IgD-negative memory B cell (primary cell): ENCODE measurements around the gene GMDS. TPM values are rescaled to one million over a fixed set of nuclear protein-coding genes. Genes with fewer than 3 reads are reported as not detected.

Experiments
- H3K27ac Mint-ChIP-seq, 3 donors: one replicate each; pipeline ENCODE4 v1.8.0; 2020 to 2022; ENCODE audit warnings: mild to moderate bottlenecking in 3 of 3, mixed read lengths in 3 of 3, moderate library complexity in 1 of 3
- H3K27me3 Mint-ChIP-seq: one replicate; pipeline ENCODE4 v1.8.0; 2021; ENCODE audit warnings: mixed read lengths
- H3K36me3 Mint-ChIP-seq: one replicate; pipeline ENCODE4 v1.8.0; 2020; ENCODE audit warnings: mild to moderate bottlenecking, mixed read lengths
- H3K4me1 Mint-ChIP-seq, 3 donors: one replicate each; pipeline ENCODE4 v1.8.0; 2020 to 2022; ENCODE audit warnings: mixed read lengths in 3 of 3, mild to moderate bottlenecking in 1 of 3
- H3K4me3 Mint-ChIP-seq, 4 donors: one replicate each; pipeline ENCODE4 v1.8.0; 2020 to 2022; ENCODE audit warnings: mild to moderate bottlenecking in 4 of 4, mixed read lengths in 4 of 4, moderate library complexity in 3 of 4
- H3K9me3 Mint-ChIP-seq, 3 donors: one replicate each; pipeline ENCODE4 v1.8.0; 2020 to 2021; ENCODE audit warnings: mixed read lengths in 3 of 3, mild to moderate bottlenecking in 1 of 3
- polyA plus RNA-seq: library from polyadenylated mRNA; unstranded; fragments of 300-500 nt; fragmentation: Illumina TruSeq; gene quantifications from one replicate; pipeline ENCODE4 v1.2.3, GENCODE V29; 2021

GMDS gene
- polyA plus RNA-seq, 1 donor from 2014 or later = 17.0 TPM

DNA sequence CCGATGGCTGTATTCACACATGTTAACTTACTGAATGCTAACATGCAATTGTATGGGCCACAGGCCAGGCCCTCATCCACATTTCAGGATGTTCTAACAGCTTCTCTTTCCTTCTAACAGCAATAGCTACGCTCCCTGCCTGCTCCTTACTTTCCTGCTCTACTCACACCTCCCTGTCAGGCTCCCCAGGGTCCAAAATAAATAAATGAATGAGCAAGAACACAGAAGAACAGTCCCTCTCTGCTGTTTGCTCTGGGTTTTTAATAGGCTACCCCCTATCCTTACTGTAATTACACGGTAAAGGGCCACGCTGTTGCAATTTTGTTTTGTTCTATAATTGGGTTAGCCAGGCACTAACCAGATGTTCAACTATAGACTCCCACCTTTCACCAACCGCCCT, 135.6 kb downstream of the GMDS start:
- Mint-ChIP-seq H3K27me3 (no peaks in the 10 kb centered on the region), H3K4me1 (peaks cover 5 to 10% (median 8%) of the 10 kb centered on the region in 3 donors), H3K27ac (no peak overlapping the region), H3K9me3 (no peaks in the 10 kb centered on the region), H3K36me3 (peaks cover 4% of the 10 kb centered on the region), H3K4me3 (no peak overlapping the region)

- H3K27me3 Mint-ChIP-seq = no peaks in the 10 kb centered on the region
- no peak overlapping the region for H3K4me3 Mint-ChIP-seq
- H3K9me3 Mint-ChIP-seq = no peaks in the 10 kb centered on the region
- H3K27ac Mint-ChIP-seq = no peak overlapping the region
- peaks cover 1% of the 10 kb centered on the region for H3K36me3 Mint-ChIP-seq
- peaks cover 5 to 10% (median 8%) of the 10 kb centered on the region in 3 donors for H3K4me1 Mint-ChIP-seq
Observed at GRCh38 chr6:2108700-2109306, 136.6 kb downstream of the GMDS start.

GRCh38 chr6:2104524-2104880, 140.9 kb downstream of the GMDS start:
- no peaks in the 10 kb centered on the region for H3K36me3 Mint-ChIP-seq
- H3K27ac Mint-ChIP-seq = no peak overlapping the region
- H3K4me3 Mint-ChIP-seq = no peak overlapping the region
- H3K27me3 Mint-ChIP-seq = no peaks in the 10 kb centered on the region
- H3K9me3 Mint-ChIP-seq = no peaks in the 10 kb centered on the region
- H3K4me1 Mint-ChIP-seq = no peaks in the 10 kb centered on the region

DNA sequence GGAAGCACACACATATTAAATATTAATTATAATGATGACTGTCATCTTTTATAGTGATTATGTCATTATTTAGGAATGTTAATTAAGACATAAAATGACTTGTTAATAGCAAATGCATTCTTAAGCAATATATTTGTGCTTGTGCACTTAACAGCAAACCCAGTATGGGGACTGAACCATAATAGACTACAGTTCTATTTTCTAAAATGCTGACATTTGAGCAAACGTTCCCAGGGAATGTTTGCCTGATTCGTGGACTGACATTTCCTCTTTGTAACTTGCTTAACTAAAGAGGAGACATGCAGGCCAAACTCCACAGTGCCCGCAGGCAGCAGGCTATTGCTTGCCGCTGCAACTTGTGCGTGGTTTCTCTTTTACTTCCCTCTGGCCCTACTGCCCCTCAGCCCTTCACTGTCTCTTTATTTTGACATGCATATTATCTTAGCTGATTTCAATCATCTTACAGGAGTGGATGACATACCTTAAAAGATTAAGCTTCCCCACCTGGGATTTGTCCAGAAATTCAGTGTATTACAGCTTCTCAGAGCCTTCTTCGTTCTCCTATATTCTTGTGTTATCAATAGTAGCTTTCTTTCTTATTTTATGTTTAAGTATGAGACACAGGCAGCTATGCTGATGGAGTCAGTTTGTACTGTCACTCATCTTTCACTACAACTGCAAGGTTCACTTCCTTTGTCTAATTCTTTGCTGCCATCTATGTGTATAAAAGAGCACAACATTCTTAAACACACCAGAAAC, 141.5 kb downstream of the GMDS start:
- Mint-ChIP-seq H3K36me3 (no peaks in the 10 kb centered on the region), H3K4me3 (no peak overlapping the region), H3K27ac (no peak overlapping the region), H3K27me3 (no peaks in the 10 kb centered on the region), H3K4me1 (no peaks in the 10 kb centered on the region), H3K9me3 (no peaks in the 10 kb centered on the region)

DNA sequence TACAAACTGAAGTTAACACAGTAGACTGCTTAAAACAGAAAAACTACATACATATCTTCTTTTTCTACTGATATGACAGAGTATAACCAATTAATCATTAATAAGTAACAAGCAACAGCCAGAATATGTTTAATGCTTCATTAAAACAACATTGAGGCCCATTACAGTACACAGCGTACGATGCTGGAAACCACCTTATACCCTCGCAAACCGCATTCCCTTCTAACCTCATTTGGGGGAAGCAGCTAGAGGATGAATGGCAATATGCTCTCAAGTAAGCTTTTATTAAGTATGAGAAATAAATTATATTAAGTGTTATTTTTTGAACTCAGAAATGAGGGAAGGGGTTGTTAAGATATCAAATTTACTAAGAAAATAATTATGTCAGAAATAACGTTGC, 142.4 kb downstream of the GMDS start:
- Mint-ChIP-seq H3K36me3 (no peaks in the 10 kb centered on the region), H3K27me3 (no peaks in the 10 kb centered on the region), H3K27ac (no peak overlapping the region), H3K4me3 (no peak overlapping the region), H3K4me1 (no peaks in the 10 kb centered on the region), H3K9me3 (no peaks in the 10 kb centered on the region)

DNA sequence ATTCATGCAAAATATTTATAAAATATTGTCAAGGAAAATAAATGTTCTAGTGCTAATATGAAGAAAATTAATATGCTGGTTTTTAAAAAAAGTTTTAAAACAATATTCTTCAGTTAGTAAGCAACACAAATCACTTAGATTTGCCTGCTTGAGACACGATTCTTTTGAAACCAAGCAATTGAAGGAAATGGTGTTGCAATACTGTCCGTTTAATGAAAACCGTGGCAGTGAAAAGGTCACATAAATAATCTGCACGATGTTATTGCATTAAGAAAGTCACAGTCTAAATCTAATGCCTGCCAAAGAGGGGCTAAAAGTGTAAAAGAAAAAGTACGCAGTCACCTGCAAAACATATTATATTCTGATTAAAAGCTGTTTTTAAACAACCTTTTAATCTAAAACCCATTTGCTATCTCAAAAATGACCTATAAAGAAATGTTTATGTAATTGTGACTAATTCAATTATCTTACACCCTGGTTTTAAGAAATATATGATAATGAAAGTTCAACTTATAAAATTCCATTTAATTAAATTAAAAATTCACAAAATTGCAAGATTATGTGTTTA, 143.0 kb downstream of the GMDS start:
- Mint-ChIP-seq H3K4me1 (no peaks in the 10 kb centered on the region), H3K27ac (no peak overlapping the region), H3K27me3 (no peaks in the 10 kb centered on the region), H3K4me3 (no peak overlapping the region), H3K36me3 (no peaks in the 10 kb centered on the region), H3K9me3 (no peaks in the 10 kb centered on the region)

DNA sequence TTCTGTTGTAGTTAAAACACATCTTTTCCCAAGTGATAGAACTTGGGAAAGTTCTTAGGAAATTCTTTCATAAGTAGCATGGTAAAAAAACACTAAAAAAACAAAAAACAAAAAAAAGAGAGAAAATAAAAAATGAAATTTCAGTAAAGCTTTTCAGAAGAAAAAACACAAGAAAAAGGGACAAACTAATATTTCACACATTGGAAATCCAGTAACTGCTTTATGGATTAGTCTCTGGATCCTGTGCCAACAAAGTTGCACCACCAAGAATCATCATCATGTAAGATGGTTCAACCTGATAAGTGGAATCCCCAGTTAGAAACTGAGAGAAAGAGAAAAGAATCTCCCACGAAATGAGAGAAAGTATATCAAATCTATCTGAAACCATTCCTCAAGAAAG, 144.2 kb downstream of the GMDS start:
- Mint-ChIP-seq H3K36me3 (no peaks in the 10 kb centered on the region), H3K27ac (no peak overlapping the region), H3K4me1 (no peaks in the 10 kb centered on the region)

GRCh38 chr6:2099870-2100269, 145.5 kb downstream of the GMDS start:
- Mint-ChIP-seq H3K36me3 (no peaks in the 10 kb centered on the region), H3K4me3 (no peak overlapping the region), H3K27ac (no peak overlapping the region)

More for the DNA sequence above, 144.2 kb downstream of the GMDS start:
- Mint-ChIP-seq H3K27me3 (no peaks in the 10 kb centered on the region), H3K4me3 (no peak overlapping the region), H3K9me3 (no peaks in the 10 kb centered on the region)

GRCh38 chr6:2097464-2097863, 147.9 kb downstream of the GMDS start:
- H3K27me3 Mint-ChIP-seq = no peaks in the 10 kb centered on the region
- no peaks in the 10 kb centered on the region for H3K4me1 Mint-ChIP-seq
- H3K4me3 Mint-ChIP-seq = no peak overlapping the region
- no peaks in the 10 kb centered on the region for H3K9me3 Mint-ChIP-seq
- peaks cover 4% of the 10 kb centered on the region for H3K36me3 Mint-ChIP-seq
- no peak overlapping the region for H3K27ac Mint-ChIP-seq

More at GRCh38 chr6:2099870-2100269, 145.5 kb downstream of the GMDS start:
- no peaks in the 10 kb centered on the region for H3K27me3 Mint-ChIP-seq
- no peaks in the 10 kb centered on the region for H3K9me3 Mint-ChIP-seq
- no peaks in the 10 kb centered on the region for H3K4me1 Mint-ChIP-seq

DNA sequence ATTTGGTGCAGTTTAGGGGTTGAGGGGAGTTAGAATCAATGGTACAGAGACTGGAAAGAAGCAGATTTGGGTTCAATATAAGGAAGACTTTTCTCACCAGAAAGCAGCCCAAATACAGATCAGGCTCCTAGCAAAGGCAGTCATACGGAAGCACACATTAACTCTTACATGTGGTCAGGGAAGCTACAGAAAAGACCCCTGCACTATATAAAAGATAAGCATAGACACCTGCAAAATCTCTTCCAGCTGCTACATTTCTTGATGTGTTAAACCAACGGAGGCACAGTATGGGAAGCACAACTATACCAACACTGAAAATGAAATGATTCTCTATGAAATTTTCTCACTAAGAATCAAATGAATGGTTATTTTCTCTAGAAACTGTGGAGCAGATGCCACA, 150.8 kb downstream of the GMDS start:
- Mint-ChIP-seq H3K9me3 (no peaks in the 10 kb centered on the region), H3K4me3 (no peak overlapping the region), H3K4me1 (no peaks in the 10 kb centered on the region), H3K27me3 (no peaks in the 10 kb centered on the region), H3K36me3 (peaks cover 8% of the 10 kb centered on the region), H3K27ac (no peak overlapping the region)

- no peaks in the 10 kb centered on the region for H3K27me3 Mint-ChIP-seq
- H3K27ac Mint-ChIP-seq = peak overlapping the region in 1 of 3 donors; percentile 42
- peaks cover 0 to 3% (median 2%) of the 10 kb centered on the region in 3 donors for H3K9me3 Mint-ChIP-seq
- H3K4me3 Mint-ChIP-seq = peak overlapping the region in 1 of 4 donors; percentile 28
- H3K36me3 Mint-ChIP-seq = peaks cover 9% of the 10 kb centered on the region
- H3K4me1 Mint-ChIP-seq = peaks cover 0 to 5% (median 0%) of the 10 kb centered on the region in 3 donors
Observed at GRCh38 chr6:2086326-2086965, 159.0 kb downstream of the GMDS start.

DNA sequence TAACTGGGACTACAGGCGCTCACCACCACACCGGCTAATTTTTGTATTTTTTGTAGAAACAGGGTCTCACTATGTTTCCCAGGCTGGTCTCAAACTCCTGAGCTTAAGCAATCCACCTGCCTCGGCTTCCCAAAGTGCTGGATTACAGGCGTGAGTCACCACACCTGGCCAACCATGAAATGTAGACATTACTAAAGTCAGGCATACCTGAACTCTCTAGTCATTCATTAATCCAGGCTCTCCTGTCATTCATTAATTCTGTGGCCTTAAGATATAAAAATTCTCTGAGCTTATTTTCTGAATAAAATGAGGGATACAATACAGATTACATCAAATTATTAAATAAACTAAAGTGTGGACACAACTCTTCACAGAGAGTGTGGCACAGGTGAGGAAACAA, 159.7 kb downstream of the GMDS start:
- no peak overlapping the region for H3K4me3 Mint-ChIP-seq
- peaks cover 0 to 5% (median 0%) of the 10 kb centered on the region in 3 donors for H3K4me1 Mint-ChIP-seq
- no peaks in the 10 kb centered on the region for H3K27me3 Mint-ChIP-seq
- H3K9me3 Mint-ChIP-seq = peaks cover 0 to 3% (median 2%) of the 10 kb centered on the region in 3 donors
- H3K36me3 Mint-ChIP-seq = peaks cover 6% of the 10 kb centered on the region
- no peak overlapping the region for H3K27ac Mint-ChIP-seq

- Mint-ChIP-seq H3K4me1 (no peaks in the 10 kb centered on the region), H3K27me3 (no peaks in the 10 kb centered on the region), H3K36me3 (peaks cover 12% of the 10 kb centered on the region), H3K4me3 (no peak overlapping the region), H3K27ac (peak overlapping the region in 1 of 3 donors; percentile 14), H3K9me3 (peaks cover 10 to 27% (median 11%) of the 10 kb centered on the region in 3 donors)
Observed at GRCh38 chr6:2081155-2082138, 164.0 kb downstream of the GMDS start.

- peaks cover 8 to 27% (median 10%) of the 10 kb centered on the region in 3 donors for H3K9me3 Mint-ChIP-seq
- H3K4me1 Mint-ChIP-seq = no peaks in the 10 kb centered on the region
- no peak overlapping the region for H3K4me3 Mint-ChIP-seq
- peaks cover 14% of the 10 kb centered on the region for H3K36me3 Mint-ChIP-seq
- no peaks in the 10 kb centered on the region for H3K27me3 Mint-ChIP-seq
- no peak overlapping the region for H3K27ac Mint-ChIP-seq
Observed at GRCh38 chr6:2078888-2079287, 166.5 kb downstream of the GMDS start.
